Measurements from ENCODE around the gene MRPL2. TPM values are rescaled to one million over a fixed set of nuclear protein-coding genes. Genes with fewer than 3 reads are reported as not detected.

The MRPL2 gene
- total and polyA plus RNA-seq, 5 donors from 2014 or later = 29.3 to 52.6 (median 48.1) TPM

GRCh38 chr6:43054206-43054943, 4.9 kb downstream of the MRPL2 start:
- peaks cover 13% of the 10 kb centered on the region for H3K36me3 ChIP-seq (ENCODE audit: control insufficient read depth, insufficient read depth, low read length)
- Mint-ChIP-seq H3K27ac (peak overlapping the region; percentile 96 to 100 (median 97)), H3K27me3 (no peaks in the 10 kb centered on the region), H3K36me3 (peaks cover 23% of the 10 kb centered on the region), H3K9me3 (no peaks in the 10 kb centered on the region), H3K4me1 (peaks cover 0 to 64% (median 42%) of the 10 kb centered on the region in 4 donors), H3K4me3 (peak overlapping the region; percentile 93 to 98 (median 96))
- DNase-seq (no peak), ATAC-seq (ENCODE audit: low read depth in 2 of 2) (no peak)
- H3K4me1 ChIP-seq (ENCODE audit: control insufficient read depth, insufficient read depth, low read length, poor library complexity, severe bottlenecking) = peaks cover 34% of the 10 kb centered on the region
- H3K27ac ChIP-seq (ENCODE audit: insufficient read depth, low read length, poor library complexity, severe bottlenecking) = peak overlapping the region; percentile 86
- H3K9me3 ChIP-seq (ENCODE audit: control insufficient read depth in 2 of 2, low read length in 2 of 2) = no peaks in the 10 kb centered on the region
- H3K4me3 ChIP-seq (ENCODE audit: low read depth, low read length) = peak overlapping the region; percentile 84
- no peaks in the 10 kb centered on the region for H3K27me3 ChIP-seq (ENCODE audit: control insufficient read depth, insufficient read depth, low read length)

- H3K9me3 Mint-ChIP-seq = no peaks in the 10 kb centered on the region
- Histone ChIP-seq H3K27ac (ENCODE audit: insufficient read depth, low read length, poor library complexity, severe bottlenecking) (peak within 1 kb of the TSS; percentile 86), H3K4me1 (ENCODE audit: control insufficient read depth, insufficient read depth, low read length, poor library complexity, severe bottlenecking) (peaks cover 30% of the 10 kb centered on the region), H3K36me3 (ENCODE audit: control insufficient read depth, insufficient read depth, low read length) (peaks cover 16% of the 10 kb centered on the region), H3K4me3 (ENCODE audit: low read depth, low read length) (peak within 1 kb of the TSS; percentile 84), H3K9me3 (ENCODE audit: control insufficient read depth in 2 of 2, low read length in 2 of 2) (no peaks in the 10 kb centered on the region), H3K27me3 (ENCODE audit: control insufficient read depth, insufficient read depth, low read length) (no peaks in the 10 kb centered on the region)
- peak within 1 kb of the TSS; percentile 96 to 100 (median 97) for H3K27ac Mint-ChIP-seq
- peaks cover 0 to 57% (median 38%) of the 10 kb centered on the region in 4 donors for H3K4me1 Mint-ChIP-seq
- DNase-seq (peak; percentile 85 to 97 (median 89)), ATAC-seq (ENCODE audit: low read depth in 2 of 2) (peak; percentile 99)
- H3K36me3 Mint-ChIP-seq = peaks cover 26% of the 10 kb centered on the region
- no peaks in the 10 kb centered on the region for H3K27me3 Mint-ChIP-seq
- H3K4me3 Mint-ChIP-seq = peak within 1 kb of the TSS; percentile 93 to 98 (median 96)
These were observed 5.6 kb downstream of the MRPL2 start, which contains the start of gene CUL7 for GRCh38 chr6:43053545-43054205. Gene CUL7 (minus strand): TSS chr6:43053851. CDS start chr6:43052788, 1,063 bp downstream.

GRCh38 chr6:43052842-43053544, 6.2 kb downstream of the MRPL2 start:
- no peaks in the 10 kb centered on the region for H3K9me3 ChIP-seq (ENCODE audit: control insufficient read depth in 2 of 2, low read length in 2 of 2)
- H3K27ac ChIP-seq (ENCODE audit: insufficient read depth, low read length, poor library complexity, severe bottlenecking) = peak overlapping the region; percentile 86
- Mint-ChIP-seq H3K36me3 (peaks cover 26% of the 10 kb centered on the region), H3K4me1 (peaks cover 0 to 50% (median 32%) of the 10 kb centered on the region in 4 donors), H3K9me3 (no peaks in the 10 kb centered on the region), H3K4me3 (peak overlapping the region; percentile 93 to 98 (median 96)), H3K27ac (peak overlapping the region; percentile 96 to 100 (median 97)), H3K27me3 (no peaks in the 10 kb centered on the region)
- peak in 1 of 2 donors; percentile 1 for ATAC-seq (ENCODE audit: low read depth in 2 of 2)
- DNase-seq = peak in 1 of 3 donors; percentile 36
- peak overlapping the region; percentile 66 for H3K4me3 ChIP-seq (ENCODE audit: low read depth, low read length)
- H3K4me1 ChIP-seq (ENCODE audit: control insufficient read depth, insufficient read depth, low read length, poor library complexity, severe bottlenecking) = peaks cover 23% of the 10 kb centered on the region
- peaks cover 18% of the 10 kb centered on the region for H3K36me3 ChIP-seq (ENCODE audit: control insufficient read depth, insufficient read depth, low read length)
- H3K27me3 ChIP-seq (ENCODE audit: control insufficient read depth, insufficient read depth, low read length) = no peaks in the 10 kb centered on the region

GRCh38 chr6:43052225-43052841, 6.9 kb downstream of the MRPL2 start:
- Mint-ChIP-seq H3K27ac (peak overlapping the region; percentile 96 to 100 (median 97)), H3K4me3 (peak overlapping the region; percentile 81 to 98 (median 95)), H3K27me3 (no peaks in the 10 kb centered on the region), H3K36me3 (peaks cover 26% of the 10 kb centered on the region), H3K9me3 (no peaks in the 10 kb centered on the region), H3K4me1 (peaks cover 0 to 44% (median 30%) of the 10 kb centered on the region in 4 donors)
- Histone ChIP-seq H3K9me3 (ENCODE audit: control insufficient read depth in 2 of 2, low read length in 2 of 2) (no peaks in the 10 kb centered on the region), H3K36me3 (ENCODE audit: control insufficient read depth, insufficient read depth, low read length) (peaks cover 22% of the 10 kb centered on the region), H3K27me3 (ENCODE audit: control insufficient read depth, insufficient read depth, low read length) (no peaks in the 10 kb centered on the region), H3K4me3 (ENCODE audit: low read depth, low read length) (no peak overlapping the region), H3K27ac (ENCODE audit: insufficient read depth, low read length, poor library complexity, severe bottlenecking) (no peak overlapping the region), H3K4me1 (ENCODE audit: control insufficient read depth, insufficient read depth, low read length, poor library complexity, severe bottlenecking) (peaks cover 21% of the 10 kb centered on the region)
- no peak for DNase-seq
- ATAC-seq (ENCODE audit: low read depth in 2 of 2) = no peak

- peaks cover 31% of the 10 kb centered on the region for H3K36me3 Mint-ChIP-seq
These were observed 8.3 kb downstream of the MRPL2 start for GRCh38 chr6:43050981-43051380.

GRCh38 chr6:43047998-43048397, 11.2 kb downstream of the MRPL2 start:
- peaks cover 30% of the 10 kb centered on the region for H3K36me3 Mint-ChIP-seq
- ATAC-seq (ENCODE audit: low read depth in 2 of 2) (no peak), DNase-seq (no peak)
- H3K4me3 Mint-ChIP-seq = peak overlapping the region in 1 of 4 donors; percentile 54
- H3K4me1 Mint-ChIP-seq = peaks cover 0 to 23% (median 18%) of the 10 kb centered on the region in 4 donors
- no peak overlapping the region for H3K27ac Mint-ChIP-seq
- H3K27me3 Mint-ChIP-seq = no peaks in the 10 kb centered on the region
- Histone ChIP-seq H3K4me1 (ENCODE audit: control insufficient read depth, insufficient read depth, low read length, poor library complexity, severe bottlenecking) (peaks cover 10% of the 10 kb centered on the region), H3K4me3 (ENCODE audit: low read depth, low read length) (no peak overlapping the region), H3K27ac (ENCODE audit: insufficient read depth, low read length, poor library complexity, severe bottlenecking) (no peak overlapping the region), H3K9me3 (ENCODE audit: control insufficient read depth in 2 of 2, low read length in 2 of 2) (no peaks in the 10 kb centered on the region), H3K27me3 (ENCODE audit: control insufficient read depth, insufficient read depth, low read length) (no peaks in the 10 kb centered on the region), H3K36me3 (ENCODE audit: control insufficient read depth, insufficient read depth, low read length) (peaks cover 30% of the 10 kb centered on the region)
- H3K9me3 Mint-ChIP-seq = no peaks in the 10 kb centered on the region

More at GRCh38 chr6:43050981-43051380, 8.3 kb downstream of the MRPL2 start:
- Mint-ChIP-seq H3K4me1 (peaks cover 0 to 41% (median 29%) of the 10 kb centered on the region in 4 donors), H3K27ac (peak overlapping the region; percentile 86 to 93 (median 90)), H3K4me3 (peak overlapping the region in 1 of 4 donors; percentile 84), H3K27me3 (no peaks in the 10 kb centered on the region), H3K9me3 (no peaks in the 10 kb centered on the region)
- Histone ChIP-seq H3K36me3 (ENCODE audit: control insufficient read depth, insufficient read depth, low read length) (peaks cover 28% of the 10 kb centered on the region), H3K4me1 (ENCODE audit: control insufficient read depth, insufficient read depth, low read length, poor library complexity, severe bottlenecking) (peaks cover 21% of the 10 kb centered on the region), H3K9me3 (ENCODE audit: control insufficient read depth in 2 of 2, low read length in 2 of 2) (no peaks in the 10 kb centered on the region), H3K27me3 (ENCODE audit: control insufficient read depth, insufficient read depth, low read length) (no peaks in the 10 kb centered on the region), H3K4me3 (ENCODE audit: low read depth, low read length) (no peak overlapping the region), H3K27ac (ENCODE audit: insufficient read depth, low read length, poor library complexity, severe bottlenecking) (no peak overlapping the region)
- no peak for ATAC-seq (ENCODE audit: low read depth in 2 of 2)
- no peak for DNase-seq

GRCh38 chr6:43045371-43045930, 13.8 kb downstream of the MRPL2 start:
- no peaks in the 10 kb centered on the region for H3K9me3 ChIP-seq (ENCODE audit: control insufficient read depth in 2 of 2, low read length in 2 of 2)
- DNase-seq = no peak
- H3K36me3 Mint-ChIP-seq = peaks cover 32% of the 10 kb centered on the region
- H3K36me3 ChIP-seq (ENCODE audit: control insufficient read depth, insufficient read depth, low read length) = peaks cover 30% of the 10 kb centered on the region
- no peaks in the 10 kb centered on the region for H3K27me3 Mint-ChIP-seq
- no peaks in the 10 kb centered on the region for H3K27me3 ChIP-seq (ENCODE audit: control insufficient read depth, insufficient read depth, low read length)
- H3K9me3 Mint-ChIP-seq = no peaks in the 10 kb centered on the region
- ATAC-seq (ENCODE audit: low read depth in 2 of 2) = no peak
- H3K27ac ChIP-seq (ENCODE audit: insufficient read depth, low read length, poor library complexity, severe bottlenecking) = no peak overlapping the region
- no peak overlapping the region for H3K27ac Mint-ChIP-seq
- H3K4me3 Mint-ChIP-seq = no peak overlapping the region
- peaks cover 0 to 5% (median under 1%) of the 10 kb centered on the region in 4 donors for H3K4me1 Mint-ChIP-seq
- no peak overlapping the region for H3K4me3 ChIP-seq (ENCODE audit: low read depth, low read length)
- H3K4me1 ChIP-seq (ENCODE audit: control insufficient read depth, insufficient read depth, low read length, poor library complexity, severe bottlenecking) = no peaks in the 10 kb centered on the region

Data from CD4-positive, CD25-positive, alpha-beta regulatory T cell (primary cell).